ENCODE data around the gene PPP2R2C.

DNA sequence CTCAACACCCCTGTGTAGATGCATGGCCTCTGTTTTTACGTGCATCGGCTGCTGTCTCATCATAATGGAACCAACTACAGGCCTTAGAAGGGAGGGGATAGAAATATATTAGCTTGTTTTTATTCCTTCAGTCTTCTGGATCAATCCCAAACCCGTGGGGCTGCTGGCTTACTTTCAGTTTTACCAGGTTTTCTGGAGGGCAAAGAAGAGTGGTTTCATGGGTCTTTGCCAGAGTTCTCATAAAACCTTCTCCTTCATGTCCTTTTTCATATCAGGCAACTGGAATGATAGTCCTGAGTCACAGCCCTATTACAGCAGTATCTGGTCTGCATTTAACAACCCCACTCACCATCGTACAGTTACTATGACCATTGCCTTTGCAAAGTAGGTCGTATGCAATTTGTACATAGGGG lies 34.6 kb downstream of the PPP2R2C start:
- TF ChIP-seq, protein P1, sequence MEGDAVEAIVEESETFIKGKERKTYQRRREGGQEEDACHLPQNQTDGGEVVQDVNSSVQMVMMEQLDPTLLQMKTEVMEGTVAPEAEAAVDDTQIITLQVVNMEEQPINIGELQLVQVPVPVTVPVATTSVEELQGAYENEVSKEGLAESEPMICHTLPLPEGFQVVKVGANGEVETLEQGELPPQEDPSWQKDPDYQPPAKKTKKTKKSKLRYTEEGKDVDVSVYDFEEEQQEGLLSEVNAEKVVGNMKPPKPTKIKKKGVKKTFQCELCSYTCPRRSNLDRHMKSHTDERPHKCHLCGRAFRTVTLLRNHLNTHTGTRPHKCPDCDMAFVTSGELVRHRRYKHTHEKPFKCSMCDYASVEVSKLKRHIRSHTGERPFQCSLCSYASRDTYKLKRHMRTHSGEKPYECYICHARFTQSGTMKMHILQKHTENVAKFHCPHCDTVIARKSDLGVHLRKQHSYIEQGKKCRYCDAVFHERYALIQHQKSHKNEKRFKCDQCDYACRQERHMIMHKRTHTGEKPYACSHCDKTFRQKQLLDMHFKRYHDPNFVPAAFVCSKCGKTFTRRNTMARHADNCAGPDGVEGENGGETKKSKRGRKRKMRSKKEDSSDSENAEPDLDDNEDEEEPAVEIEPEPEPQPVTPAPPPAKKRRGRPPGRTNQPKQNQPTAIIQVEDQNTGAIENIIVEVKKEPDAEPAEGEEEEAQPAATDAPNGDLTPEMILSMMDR (IDR thresholded peaks at IDR 0.05; ENCODE audit: poor library complexity, severe bottlenecking): no peak
- no peak for TF ChIP-seq SMC3 (conservative IDR thresholded peaks at IDR 0.05; ENCODE audit: poor library complexity)
- no peak for TF ChIP-seq POLR2AphosphoS5 (IDR thresholded peaks at IDR 0.05)
- TF ChIP-seq, protein P2, sequence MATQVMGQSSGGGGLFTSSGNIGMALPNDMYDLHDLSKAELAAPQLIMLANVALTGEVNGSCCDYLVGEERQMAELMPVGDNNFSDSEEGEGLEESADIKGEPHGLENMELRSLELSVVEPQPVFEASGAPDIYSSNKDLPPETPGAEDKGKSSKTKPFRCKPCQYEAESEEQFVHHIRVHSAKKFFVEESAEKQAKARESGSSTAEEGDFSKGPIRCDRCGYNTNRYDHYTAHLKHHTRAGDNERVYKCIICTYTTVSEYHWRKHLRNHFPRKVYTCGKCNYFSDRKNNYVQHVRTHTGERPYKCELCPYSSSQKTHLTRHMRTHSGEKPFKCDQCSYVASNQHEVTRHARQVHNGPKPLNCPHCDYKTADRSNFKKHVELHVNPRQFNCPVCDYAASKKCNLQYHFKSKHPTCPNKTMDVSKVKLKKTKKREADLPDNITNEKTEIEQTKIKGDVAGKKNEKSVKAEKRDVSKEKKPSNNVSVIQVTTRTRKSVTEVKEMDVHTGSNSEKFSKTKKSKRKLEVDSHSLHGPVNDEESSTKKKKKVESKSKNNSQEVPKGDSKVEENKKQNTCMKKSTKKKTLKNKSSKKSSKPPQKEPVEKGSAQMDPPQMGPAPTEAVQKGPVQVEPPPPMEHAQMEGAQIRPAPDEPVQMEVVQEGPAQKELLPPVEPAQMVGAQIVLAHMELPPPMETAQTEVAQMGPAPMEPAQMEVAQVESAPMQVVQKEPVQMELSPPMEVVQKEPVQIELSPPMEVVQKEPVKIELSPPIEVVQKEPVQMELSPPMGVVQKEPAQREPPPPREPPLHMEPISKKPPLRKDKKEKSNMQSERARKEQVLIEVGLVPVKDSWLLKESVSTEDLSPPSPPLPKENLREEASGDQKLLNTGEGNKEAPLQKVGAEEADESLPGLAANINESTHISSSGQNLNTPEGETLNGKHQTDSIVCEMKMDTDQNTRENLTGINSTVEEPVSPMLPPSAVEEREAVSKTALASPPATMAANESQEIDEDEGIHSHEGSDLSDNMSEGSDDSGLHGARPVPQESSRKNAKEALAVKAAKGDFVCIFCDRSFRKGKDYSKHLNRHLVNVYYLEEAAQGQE (IDR thresholded peaks at IDR 0.05; ENCODE audit: borderline replicate concordance): no peak
- TF ChIP-seq EP300 (conservative IDR thresholded peaks at IDR 0.05; ENCODE audit: poor library complexity, severe bottlenecking): no peak
- TF ChIP-seq TAF1 (IDR thresholded peaks at IDR 0.05; ENCODE audit: low read depth): no peak
- no peak for TF ChIP-seq EZH2 (IDR thresholded peaks at IDR 0.05; ENCODE audit: borderline replicate concordance, insufficient read depth, low read length, poor library complexity, severe bottlenecking)
